Activated CD8-positive, alpha-beta memory T cell treated with anti-CD3 and anti-CD28 coated beads for 24 hours (primary cell): ENCODE measurements around the gene SPPL3.

ENCODE experiments used
- DNase-seq: peaks from one replicate; pipeline ENCODE4 v3.0.0-alpha.2; 2020

The SPPL3 gene

GRCh38 chr12:120719496-120720233, 184.5 kb downstream of the SPPL3 start:
- DNase-seq = no peak

DNA sequence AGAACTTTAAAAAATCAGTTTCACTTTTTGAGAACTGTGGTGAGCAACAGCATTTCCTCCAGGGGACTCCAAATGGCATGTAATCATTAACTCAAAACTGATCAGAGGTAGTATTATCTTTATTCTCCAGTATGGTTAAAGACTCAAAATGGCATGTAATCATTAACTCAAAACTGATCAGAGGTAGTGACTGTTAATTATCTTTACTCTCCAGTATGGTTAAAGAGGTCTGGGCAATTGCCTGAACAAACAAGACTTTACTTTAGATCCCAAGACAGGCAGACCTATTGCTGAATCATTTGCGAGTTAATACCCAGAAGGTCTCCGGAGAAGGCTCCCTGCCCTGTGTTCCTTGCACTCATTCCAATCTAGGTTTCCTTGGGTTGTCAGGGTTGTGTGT, 185.1 kb downstream of the SPPL3 start:
- no peak for DNase-seq

- no peak for DNase-seq
Measured at GRCh38 chr12:120718055-120718454, 186.1 kb downstream of the SPPL3 start.

GRCh38 chr12:120713861-120714482, 190.2 kb downstream of the SPPL3 start:
- peak; percentile 74 for DNase-seq

- no peak for DNase-seq
Measured at GRCh38 chr12:120712610-120713009, 191.5 kb downstream of the SPPL3 start.
